Urothelium cell line (cell line): ENCODE measurements around the gene C1QTNF5.

Experiments
- DNase-seq: peaks from one replicate; pipeline ENCODE4 v3.0.0; 2011; ENCODE audit warnings: low spot score, mixed read lengths
- FAIRE-seq: peaks from 2 replicates; lab custom pipeline; 2011; peaks lifted over from hg19 to GRCh38; lab: Jason Lieb, UNC

Gene C1QTNF5

DNA sequence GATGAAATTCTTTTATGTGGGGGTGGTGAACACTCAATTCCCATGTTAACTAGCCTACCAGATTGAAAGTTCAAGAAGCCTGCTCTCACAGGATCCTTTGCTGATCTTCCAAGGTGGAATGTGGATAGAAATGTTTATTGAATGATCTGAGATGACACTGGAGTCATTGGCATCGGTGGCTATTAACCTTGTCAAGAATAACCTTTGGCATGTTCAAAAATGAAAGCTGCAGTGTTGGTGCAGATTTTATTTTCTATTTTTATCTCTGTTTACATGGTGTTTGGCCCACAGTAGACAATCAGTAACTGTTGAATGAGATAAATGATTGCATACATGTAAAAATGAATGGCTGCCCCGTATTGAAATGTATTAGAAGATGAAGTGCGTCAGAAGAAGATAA lies 42.7 kb downstream of the C1QTNF5 start:
- FAIRE-seq (no peak), DNase-seq (no peak)

GRCh38 chr11:119295178-119295577 lies 45.5 kb downstream of the C1QTNF5 start:
- FAIRE-seq (no peak), DNase-seq (no peak)

DNA sequence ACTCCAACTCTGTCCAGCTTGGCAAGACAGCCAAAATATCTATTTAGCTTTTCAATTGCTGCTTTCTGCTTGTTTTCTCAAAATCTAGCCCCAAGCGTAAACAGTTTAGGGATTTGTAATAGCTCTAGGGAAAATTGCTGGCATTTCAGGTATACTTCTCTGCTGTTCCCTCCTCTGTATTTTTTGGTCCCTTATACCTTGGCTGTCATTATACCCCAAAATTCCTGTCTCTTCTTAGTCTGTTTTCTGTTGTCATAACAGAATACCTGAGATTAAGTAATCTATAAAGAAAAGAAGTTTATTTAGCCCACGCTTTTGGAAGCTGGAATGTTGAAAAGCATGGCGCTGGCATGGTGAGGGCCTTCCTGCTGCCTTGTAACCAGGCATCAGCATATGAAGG lies 47.2 kb downstream of the C1QTNF5 start:
- DNase-seq: no peak
- no peak for FAIRE-seq

DNA sequence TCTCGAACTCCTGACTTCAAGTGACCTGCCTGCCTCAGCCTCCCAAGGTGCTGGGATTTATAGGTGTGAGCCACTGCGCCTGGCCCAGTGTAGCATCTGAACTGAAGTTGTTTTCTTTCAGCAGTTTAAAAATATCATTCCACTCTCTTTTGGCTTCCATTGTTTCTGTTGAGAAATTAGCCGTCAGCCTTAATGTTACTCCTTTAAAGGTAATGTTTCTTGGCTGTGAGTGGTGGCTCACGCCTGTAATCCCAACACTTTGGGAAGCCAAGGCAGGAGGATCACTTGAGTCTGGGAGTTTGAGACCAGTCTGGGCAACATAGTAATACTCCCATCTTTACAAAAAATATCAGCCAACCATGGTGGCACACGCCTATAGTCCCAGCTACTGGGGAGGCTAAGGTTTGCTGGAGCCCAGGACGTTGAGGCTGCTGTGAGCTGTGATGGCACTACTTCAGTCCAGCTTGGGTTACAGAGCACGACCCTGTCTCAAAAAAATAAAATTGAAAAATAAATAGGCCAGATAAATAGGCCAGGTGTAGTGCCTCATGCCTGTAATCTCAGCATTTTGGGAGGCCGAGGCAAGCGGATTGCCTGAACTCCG lies 49.7 kb downstream of the C1QTNF5 start:
- no peak for FAIRE-seq
- no peak for DNase-seq
